ENCODE measurements around the gene PRR15L.

GRCh38 chr17:47949946-47950345 is 7.7 kb downstream of the PRR15L start:
- TF ChIP-seq CTCF (IDR thresholded peaks at IDR 0.05) = no peak
- TF ChIP-seq POLR2AphosphoS5 (IDR thresholded peaks at IDR 0.05; ENCODE audit: low read depth, low read length) = no peak
- TF ChIP-seq SIN3A (IDR thresholded peaks at IDR 0.05; ENCODE audit: borderline replicate concordance, insufficient read depth, low read depth, low read length) = no peak

All from Panc1 (cell line).